H1 (cell line): ENCODE results near the gene SAFB2. TPM values are rescaled to one million over a fixed set of nuclear protein-coding genes. Genes with fewer than 3 reads are reported as not detected.

ENCODE experiments used
- CTCF ChIA-PET: fragments of 300-600 bp; sonication (Branson Sonifier 250); formaldehyde crosslinking; loops from one replicate; lab custom pipeline; 2021; ENCODE audit not compliant: partially characterized antibody; lab: Charles Lee
- POLR2A ChIA-PET: fragments of 300-600 bp; sonication (Branson Sonifier 250); formaldehyde crosslinking; loops from one replicate; lab custom pipeline; 2021; ENCODE audit warnings: inconsistent platforms; ENCODE audit not compliant: partially characterized antibody; lab: Charles Lee
- DNase-seq, 2 experiments: peaks; one replicate each; pipeline versions ENCODE4 v3.0.0 to v3.0.0-alpha.2; 2010 to 2022; ENCODE audit warnings: low spot score in 2 of 2, low read depth in 1 of 2, mixed read lengths in 1 of 2
- FAIRE-seq: peaks from 2 replicates; lab custom pipeline; 2011; peaks lifted over from hg19 to GRCh38; lab: Jason Lieb, UNC
- H2AFZ ChIP-seq: 2 replicates; pipeline ENCODE4 v1.8.1; 2012; ENCODE audit warnings: low read length, inconsistent platforms
- H2AK5ac ChIP-seq: 2 replicates; pipeline ENCODE4 v1.6.1; 2013; ENCODE audit warnings: low read depth, low read length
- H2BK120ac ChIP-seq: replicated peaks from 2 replicates; pipeline ENCODE3; 2013; ENCODE audit warnings: low read depth, low read length, inconsistent platforms
- H2BK12ac ChIP-seq: 2 replicates; pipeline ENCODE4 v1.6.1; 2013; ENCODE audit warnings: low read depth, low read length
- H2BK15ac ChIP-seq: 2 replicates; pipeline ENCODE4 v1.6.1; 2013; ENCODE audit warnings: low read length
- H2BK20ac ChIP-seq: 2 replicates; pipeline ENCODE4 v1.6.1; 2013; ENCODE audit warnings: low read length
- H2BK5ac ChIP-seq: 2 replicates; pipeline ENCODE4 v1.6.1; 2013; ENCODE audit warnings: low read depth, low read length
- H3K14ac ChIP-seq: 2 replicates; pipeline ENCODE4 v1.6.1; 2013; ENCODE audit warnings: inconsistent platforms; ENCODE audit not compliant: insufficient read length
- H3K18ac ChIP-seq: 2 replicates; pipeline ENCODE4 v1.6.1; 2013; ENCODE audit warnings: low read length; ENCODE audit errors: extremely low read depth
- H3K23ac ChIP-seq: 2 replicates; pipeline ENCODE4 v1.6.1; 2013; ENCODE audit warnings: inconsistent platforms; ENCODE audit not compliant: insufficient read length
- H3K23me2 ChIP-seq: 2 replicates; pipeline ENCODE4 v1.6.1; 2013; ENCODE audit warnings: low read depth, low read length
- H3K27ac ChIP-seq: 2 replicates; pipeline ENCODE4 v1.6.1; 2011; ENCODE audit warnings: low read depth, low read length, inconsistent platforms
- H3K27me3 ChIP-seq, 4 experiments: replicated peaks in 1 of 4; 1 replicate in 1 of 4; 2 replicates in 3 of 4; pipeline versions ENCODE4 v1.6.1 to v1.8.1; 2011 to 2013; ENCODE audit warnings: low read length in 3 of 4, mild to moderate bottlenecking in 3 of 4, inconsistent platforms in 2 of 4, mixed read lengths in 2 of 4, moderate library complexity in 1 of 4; ENCODE audit not compliant: control insufficient read depth in 3 of 4, insufficient read depth in 3 of 4; ENCODE audit errors: extremely low read depth in 1 of 4
- H3K36me3 ChIP-seq, 4 experiments: 2 replicates each; pipeline versions ENCODE4 v1.6.1 to v1.8.1; 2011 to 2013; ENCODE audit warnings: mild to moderate bottlenecking in 4 of 4, low read length in 3 of 4, moderate library complexity in 2 of 4, control low read depth in 1 of 4, inconsistent platforms in 1 of 4; ENCODE audit not compliant: insufficient read depth in 4 of 4, control insufficient read depth in 2 of 4
- H3K4ac ChIP-seq: replicated peaks from 2 replicates; pipeline ENCODE3; 2013; ENCODE audit warnings: low read length, low read depth, mixed read lengths, inconsistent platforms; ENCODE audit not compliant: insufficient read length
- H3K4me1 ChIP-seq, 4 experiments: replicated peaks in 1 of 4; 1 replicate in 1 of 4; 2 replicates in 3 of 4; pipeline versions ENCODE4 v1.6.1 to v1.8.1; 2011 to 2013; ENCODE audit warnings: low read length in 3 of 4, inconsistent platforms in 2 of 4, mixed read lengths in 1 of 4; ENCODE audit not compliant: insufficient read depth in 4 of 4, control insufficient read depth in 3 of 4
- H3K4me2 ChIP-seq, 2 experiments: 2 replicates each; pipeline versions ENCODE4 v1.6.1 to v1.8.1; 2011 to 2013; ENCODE audit warnings: low read depth in 2 of 2, low read length in 2 of 2, control low read depth in 1 of 2, inconsistent platforms in 1 of 2, mild to moderate bottlenecking in 1 of 2; ENCODE audit not compliant: insufficient read depth in 1 of 2
- H3K4me3 ChIP-seq, 4 experiments: fragments of 200-600, 300-600 bp in 1 of 4; sonication (generic), shearing (Covaris generic), sonication (Bioruptor Twin) in 1 of 4; 2 replicates each; pipeline versions ENCODE4 v1.5.1 to v1.8.1; 2011 to 2016; ENCODE audit warnings: low read length in 4 of 4, low read depth in 3 of 4, control low read depth in 2 of 4, inconsistent platforms in 2 of 4, mild to moderate bottlenecking in 2 of 4, mixed read lengths in 1 of 4, moderate library complexity in 1 of 4; ENCODE audit not compliant: insufficient read depth in 2 of 4; ENCODE audit errors: extremely low read depth in 1 of 4
- H3K56ac ChIP-seq: replicated peaks from 2 replicates; pipeline ENCODE3; 2013; ENCODE audit warnings: low read depth, mild to moderate bottlenecking, mixed read lengths, low read length, inconsistent platforms; ENCODE audit not compliant: insufficient read length
- H3K79me1 ChIP-seq: 2 replicates; pipeline ENCODE4 v1.6.1; 2013; ENCODE audit warnings: low read depth, low read length, control low read depth
- H3K79me2 ChIP-seq, 2 experiments: 2 replicates each; pipeline versions ENCODE4 v1.6.1 to v1.8.1; 2012 to 2013; ENCODE audit warnings: low read length in 2 of 2, mild to moderate bottlenecking in 2 of 2, inconsistent platforms in 1 of 2; ENCODE audit not compliant: insufficient read depth in 2 of 2, control insufficient read depth in 1 of 2
- H3K9ac ChIP-seq, 4 experiments: replicated peaks in 1 of 4; 1 replicate in 1 of 4; 2 replicates in 3 of 4; pipeline versions ENCODE4 v1.6.1 to v1.8.1; 2011 to 2013; ENCODE audit warnings: low read depth in 3 of 4, low read length in 3 of 4, control low read depth in 2 of 4, mild to moderate bottlenecking in 2 of 4, moderate library complexity in 2 of 4, inconsistent platforms in 1 of 4; ENCODE audit errors: extremely low read depth in 1 of 4
- H3K9me3 ChIP-seq, 2 experiments: 2 replicates each; pipeline versions ENCODE4 v1.6.1 to v1.8.1; 2012 to 2013; ENCODE audit warnings: mild to moderate bottlenecking in 2 of 2, moderate library complexity in 2 of 2, control low read depth in 1 of 2, inconsistent platforms in 1 of 2, low read depth in 1 of 2, low read length in 1 of 2, mixed read lengths in 1 of 2; ENCODE audit not compliant: insufficient read depth in 2 of 2
- H4K20me1 ChIP-seq, 2 experiments: replicated peaks in 1 of 2; 2 replicates each; pipeline versions ENCODE3 to v1.8.1; 2011 to 2013; ENCODE audit warnings: inconsistent platforms in 2 of 2, low read length in 2 of 2, mild to moderate bottlenecking in 1 of 2; ENCODE audit not compliant: insufficient read depth in 2 of 2, control insufficient read depth in 1 of 2
- H4K5ac ChIP-seq: 2 replicates; pipeline ENCODE4 v1.6.1; 2013; ENCODE audit warnings: low read length, low read depth, mixed read lengths, inconsistent platforms; ENCODE audit not compliant: insufficient read length
- H4K8ac ChIP-seq: 2 replicates; pipeline ENCODE4 v1.8.0; 2013; ENCODE audit warnings: mild to moderate bottlenecking, moderate library complexity, low read length, inconsistent platforms; ENCODE audit not compliant: insufficient read depth; ENCODE audit errors: extremely low read depth
- H4K91ac ChIP-seq: replicated peaks from 2 replicates; pipeline ENCODE3; 2013; ENCODE audit warnings: low read length, mixed read lengths, inconsistent platforms; ENCODE audit not compliant: insufficient read length
- JUN ChIP-seq: IDR thresholded peaks from 2 replicates; pipeline ENCODE4 v1.6.1; 2011; ENCODE audit warnings: low read depth, mild to moderate bottlenecking, improper control_type of control experiment, low read length
- WGBS, 2 experiments: shearing (Covaris generic) in 1 of 2; methylation state at CpG; one replicate each; pipeline versions ENCODE4 v1.1.6 to v1.1.7; 2013 to 2015; ENCODE audit warnings: low lambda C conversion rate in 2 of 2, mixed read lengths in 2 of 2, inconsistent platforms in 1 of 2, low coverage in 1 of 2, missing lambda C conversion rate in 1 of 2; ENCODE audit not compliant: insufficient replicate concordance in 2 of 2, insufficient coverage in 1 of 2, insufficient read length in 1 of 2; ENCODE audit errors: extremely low coverage in 1 of 2, missing lambda C conversion rate in 1 of 2; 5-methylcytosine and 5-hydroxymethylcytosine counted together
- polyA plus RNA-seq, 7 experiments: library from polyadenylated mRNA; depleted of rRNA in 3 of 7; stranded (reverse) in 5 of 7; unstranded in 2 of 7; fragments of >200 nt in 5 of 7; fragments of 200-250 nt in 2 of 7; gene quantifications; 1 replicate in 5 of 7; 2 replicates in 1 of 7; 4 replicates in 1 of 7; pipeline versions ENCODE4 v1.2.1 to v1.2.3, GENCODE V29; 2011 to 2013; ENCODE audit warnings: missing spikeins in 2 of 7, mixed read lengths in 2 of 7
- total RNA-seq: library from RNA; stranded (reverse); fragmentation: NEBNext Ultra II Directional; extraction: Animal tissue kit (Norgen Biotek cat#: 25700); gene quantifications from 2 replicates; pipeline ENCODE4 v1.2.1, GENCODE V29; 2021

Gene SAFB2
- total and polyA plus RNA-seq, 2 of the 8 experiments (the other 6 are each of a cell fraction or from before 2014, with no cell fraction given), result 14.8 to 63.8 TPM

DNA sequence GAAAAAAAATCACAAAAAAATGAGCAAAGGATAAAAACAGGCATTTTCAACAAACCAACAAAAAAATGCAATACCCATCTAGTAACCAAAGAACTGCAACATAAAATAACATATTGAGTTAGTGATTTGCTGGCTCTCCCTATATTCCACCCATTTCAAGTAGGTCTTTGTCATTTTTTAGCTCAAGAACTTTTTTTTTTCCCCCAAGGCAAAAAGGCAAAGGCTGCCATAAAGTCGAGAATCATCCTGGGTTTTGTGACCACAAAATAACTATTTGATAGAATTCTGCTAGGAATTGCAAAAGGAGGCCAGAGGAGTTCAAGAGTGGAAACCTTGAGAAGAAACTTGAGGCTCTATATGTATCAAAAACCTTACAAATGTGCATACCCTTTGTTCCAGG lies 5.5 kb downstream of the SAFB2 start:
- Histone ChIP-seq H4K91ac (no peak overlapping the region), H3K14ac (no peak overlapping the region), H3K18ac (no peak overlapping the region), H3K4ac (no peak overlapping the region), H4K20me1 (peaks cover 5 to 10% of the 10 kb centered on the region in 2 experiments), H3K56ac (no peak overlapping the region), H4K8ac (no peak overlapping the region), H3K9me3 (no peaks in the 10 kb centered on the region), H4K5ac (no peak overlapping the region), H3K23me2 (peaks cover 7% of the 10 kb centered on the region; the same call in 1 of the 2 replicates), H3K4me1 (peaks cover 0 to 7% (median 4%) of the 10 kb centered on the region in 4 experiments; a peak in 4 of 7 replicates), H2AFZ (no peak overlapping the region), H2BK5ac (no peak overlapping the region), H2BK120ac (no peak overlapping the region), H3K27ac (no peak overlapping the region), H3K27me3 (no peaks in the 10 kb centered on the region), H3K9ac (no peak overlapping the region), H2BK20ac (no peak overlapping the region), H2BK12ac (no peak overlapping the region), H2BK15ac (no peak overlapping the region), H2AK5ac (no peak overlapping the region), H3K79me2 (peaks cover 20 to 50% of the 10 kb centered on the region in 2 experiments), H3K36me3 (peaks cover 31 to 70% (median 61%) of the 10 kb centered on the region in 4 experiments), H3K23ac (no peak overlapping the region), H3K79me1 (peaks cover 10% of the 10 kb centered on the region), H3K4me3 (no peak overlapping the region), H3K4me2 (no peak overlapping the region)
- WGBS, 2 experiments, result 75% methylated on average over 1 of the region's 1 CpG; no CpG with 5 or more reads in 1 of the 2 experiments
- ChIA-PET CTCF (interaction anchor here (0.6 kb wide), 2 partner anchors 513 to 1452 kb away, joined by 3 read pairs; no protein-coding TSS in a partner anchor), POLR2A (interaction anchor here (0.6 to 2.1 kb wide), 4 partner anchors 9 to 270 kb away, joined by 3 to 8 read pairs (median 4); no protein-coding TSS in a partner anchor)
- FAIRE-seq (no peak), DNase-seq (no peak)
- no peak for TF ChIP-seq JUN
